ENCODE data around the gene PMPCA. TPM values are rescaled to one million over a fixed set of nuclear protein-coding genes. Genes with fewer than 3 reads are reported as not detected.

PMPCA gene
- total RNA-seq, 1 experiment from 2014 or later: 116 TPM

GRCh38 chr9:136402067-136402466 lies 8.4 kb upstream of the PMPCA start:
- Histone ChIP-seq H3K9me2 (ENCODE audit: insufficient read depth) (no peaks in the 10 kb centered on the region), H4K20me1 (ENCODE audit: insufficient read depth) (no peaks in the 10 kb centered on the region), H3K4me2 (ENCODE audit: low read length) (no peak overlapping the region), H3K4me3 (replicated peaks in 1 of 2; ENCODE audit: low read depth in 1 of 2, low read length in 2 of 2) (no peak overlapping the region), H3K27me3 (ENCODE audit: insufficient read depth, low read length) (no peaks in the 10 kb centered on the region), H2AFZ (ENCODE audit: low read depth, low read length, poor library complexity, severe bottlenecking) (no peak overlapping the region), H3K9ac (ENCODE audit: low read length) (no peak overlapping the region), H3K79me2 (ENCODE audit: insufficient read depth, low read length) (peaks cover 35% of the 10 kb centered on the region), H3K9me3 (ENCODE audit: control insufficient read depth in 1 of 2, insufficient read depth in 1 of 2, low read depth in 1 of 2, low read length in 2 of 2) (no peaks in the 10 kb centered on the region), H3K36me3 (ENCODE audit: control insufficient read depth in 1 of 2, insufficient read depth in 2 of 2, low read length in 2 of 2) (peaks cover 36 to 41% of the 10 kb centered on the region in 2 experiments; a peak in 3 of 4 replicates), H3K4me1 (ENCODE audit: control insufficient read depth in 1 of 2, insufficient read depth in 2 of 2, low read length in 2 of 2) (peaks cover 7 to 16% of the 10 kb centered on the region in 2 experiments), H3K27ac (ENCODE audit: low read depth, low read length) (no peak overlapping the region)
- no TSS peak for BruUV-seq (replicated peaks)
- ChIA-PET RAD21 (ENCODE audit: low non-redundant PET in 1 of 2, low total read pairs in 2 of 2, uncharacterized antibody in 2 of 2, unreplicated experiment in 2 of 2) (no interaction called here), POLR2A (interaction anchor here (1.0 kb wide), 1 partner anchor 39 kb away, joined by 3 read pairs; no protein-coding TSS in a partner anchor), CTCF (interaction anchor here (1.3 to 1.4 kb wide), 2 partner anchors 83 to 89 kb away, joined by 3 to 4 read pairs; no protein-coding TSS in a partner anchor)
- ATAC-seq (no peak), DNase-seq (ENCODE audit: low read depth, low spot score) (no peak)
- no peak for TF ChIP-seq SRF (IDR thresholded peaks at IDR 0.05; ENCODE audit: low read depth)
- TF ChIP-seq EZH2phosphoT487 (IDR thresholded peaks at IDR 0.05; ENCODE audit: borderline replicate concordance): no peak
- TF ChIP-seq JUND (IDR thresholded peaks at IDR 0.05): no peak
- TF ChIP-seq CEBPB (IDR thresholded peaks at IDR 0.05; ENCODE audit: low read depth): no peak
- TF ChIP-seq EGR1 (IDR thresholded peaks at IDR 0.05; ENCODE audit: low read depth): no peak
- no peak for TF ChIP-seq ZFX (IDR thresholded peaks at IDR 0.05)
- TF ChIP-seq ZBTB33 (IDR thresholded peaks at IDR 0.05; ENCODE audit: extremely low read depth, insufficient replicate concordance, low read length): no peak
- TF ChIP-seq POLR2AphosphoS5 (IDR thresholded peaks at IDR 0.05; ENCODE audit: low read depth, low read length): no peak
- no peak for TF ChIP-seq ZNF274 (IDR thresholded peaks at IDR 0.05; ENCODE audit: low read depth, low read length)
- intact Hi-C loops (cut with micrococcal nuclease): no loop called here

- no peak overlapping the region for H3K4me3 ChIP-seq (replicated peaks in 1 of 2; ENCODE audit: low read depth in 1 of 2, low read length in 2 of 2)
- H3K27me3 ChIP-seq (ENCODE audit: insufficient read depth, low read length): no peaks in the 10 kb centered on the region
- ChIA-PET CTCF (interaction anchor here (0.9 kb wide), 1 partner anchor 228 kb away, joined by 6 read pairs; no protein-coding TSS in a partner anchor), POLR2A (no interaction called here), RAD21 (ENCODE audit: low non-redundant PET in 1 of 2, low total read pairs in 2 of 2, uncharacterized antibody in 2 of 2, unreplicated experiment in 2 of 2) (no interaction called here)
- H3K4me1 ChIP-seq (ENCODE audit: control insufficient read depth in 1 of 2, insufficient read depth in 2 of 2, low read length in 2 of 2): peaks cover 5 to 13% of the 10 kb centered on the region in 2 experiments
- DNase-seq (ENCODE audit: low read depth, low spot score) (no peak), ATAC-seq (no peak)
- H2AFZ ChIP-seq (ENCODE audit: low read depth, low read length, poor library complexity, severe bottlenecking): no peak overlapping the region
- no peaks in the 10 kb centered on the region for H3K9me3 ChIP-seq (ENCODE audit: control insufficient read depth in 1 of 2, insufficient read depth in 1 of 2, low read depth in 1 of 2, low read length in 2 of 2)
- no peak overlapping the region for H3K4me2 ChIP-seq (ENCODE audit: low read length)
- no peak overlapping the region for H3K9ac ChIP-seq (ENCODE audit: low read length)
- peaks cover 34% of the 10 kb centered on the region for H3K79me2 ChIP-seq (ENCODE audit: insufficient read depth, low read length)
- TF ChIP-seq EZH2phosphoT487 (IDR thresholded peaks at IDR 0.05; ENCODE audit: borderline replicate concordance) (no peak), JUND (IDR thresholded peaks at IDR 0.05) (no peak), MAX (IDR thresholded peaks at IDR 0.05) (no peak)
- TF ChIP-seq, protein P1, sequence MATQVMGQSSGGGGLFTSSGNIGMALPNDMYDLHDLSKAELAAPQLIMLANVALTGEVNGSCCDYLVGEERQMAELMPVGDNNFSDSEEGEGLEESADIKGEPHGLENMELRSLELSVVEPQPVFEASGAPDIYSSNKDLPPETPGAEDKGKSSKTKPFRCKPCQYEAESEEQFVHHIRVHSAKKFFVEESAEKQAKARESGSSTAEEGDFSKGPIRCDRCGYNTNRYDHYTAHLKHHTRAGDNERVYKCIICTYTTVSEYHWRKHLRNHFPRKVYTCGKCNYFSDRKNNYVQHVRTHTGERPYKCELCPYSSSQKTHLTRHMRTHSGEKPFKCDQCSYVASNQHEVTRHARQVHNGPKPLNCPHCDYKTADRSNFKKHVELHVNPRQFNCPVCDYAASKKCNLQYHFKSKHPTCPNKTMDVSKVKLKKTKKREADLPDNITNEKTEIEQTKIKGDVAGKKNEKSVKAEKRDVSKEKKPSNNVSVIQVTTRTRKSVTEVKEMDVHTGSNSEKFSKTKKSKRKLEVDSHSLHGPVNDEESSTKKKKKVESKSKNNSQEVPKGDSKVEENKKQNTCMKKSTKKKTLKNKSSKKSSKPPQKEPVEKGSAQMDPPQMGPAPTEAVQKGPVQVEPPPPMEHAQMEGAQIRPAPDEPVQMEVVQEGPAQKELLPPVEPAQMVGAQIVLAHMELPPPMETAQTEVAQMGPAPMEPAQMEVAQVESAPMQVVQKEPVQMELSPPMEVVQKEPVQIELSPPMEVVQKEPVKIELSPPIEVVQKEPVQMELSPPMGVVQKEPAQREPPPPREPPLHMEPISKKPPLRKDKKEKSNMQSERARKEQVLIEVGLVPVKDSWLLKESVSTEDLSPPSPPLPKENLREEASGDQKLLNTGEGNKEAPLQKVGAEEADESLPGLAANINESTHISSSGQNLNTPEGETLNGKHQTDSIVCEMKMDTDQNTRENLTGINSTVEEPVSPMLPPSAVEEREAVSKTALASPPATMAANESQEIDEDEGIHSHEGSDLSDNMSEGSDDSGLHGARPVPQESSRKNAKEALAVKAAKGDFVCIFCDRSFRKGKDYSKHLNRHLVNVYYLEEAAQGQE (IDR thresholded peaks at IDR 0.05; ENCODE audit: low read depth): no peak
- intact Hi-C loops (cut with micrococcal nuclease): no loop called here
- H3K27ac ChIP-seq (ENCODE audit: low read depth, low read length): no peak overlapping the region
- peaks cover 32 to 42% of the 10 kb centered on the region in 2 experiments; a peak in 3 of 4 replicates for H3K36me3 ChIP-seq (ENCODE audit: control insufficient read depth in 1 of 2, insufficient read depth in 2 of 2, low read length in 2 of 2)
- no peaks in the 10 kb centered on the region for H4K20me1 ChIP-seq (ENCODE audit: insufficient read depth)
- BruUV-seq (replicated peaks): no TSS peak
- no peaks in the 10 kb centered on the region for H3K9me2 ChIP-seq (ENCODE audit: insufficient read depth)
These were observed 6.9 kb upstream of the PMPCA start for GRCh38 chr9:136403538-136403914.
